Measurements from ENCODE around the gene RABGAP1. TPM values are rescaled to one million over a fixed set of nuclear protein-coding genes. Genes with fewer than 3 reads are reported as not detected.

RABGAP1 gene
- total RNA-seq, 3 donors from 2014 or later, result 49.1 to 93.4 (median 77.7) TPM

- Histone ChIP-seq H3K36me3 (no peaks in the 10 kb centered on the region), H3K4me3 (no peak overlapping the region)
- DNase-seq (ENCODE audit: low spot score in 2 of 2), result no peak
These were observed 146.6 kb downstream of the RABGAP1 start for GRCh38 chr9:123087359-123087888.

GRCh38 chr9:123089040-123089439 is 148.2 kb downstream of the RABGAP1 start:
- Histone ChIP-seq H3K27ac (no peak overlapping the region), H3K27me3 (no peaks in the 10 kb centered on the region), H3K9me3 (no peaks in the 10 kb centered on the region), H3K4me1 (no peaks in the 10 kb centered on the region), H3K4me3 (no peak overlapping the region), H3K36me3 (no peaks in the 10 kb centered on the region)
- TF ChIP-seq POLR2AphosphoS5 (IDR thresholded peaks at IDR 0.05) (no peak), CTCF (IDR thresholded peaks at IDR 0.05) (no peak), POLR2A (IDR thresholded peaks at IDR 0.05) (no peak)
- DNase-seq (ENCODE audit: low spot score in 2 of 2), result no peak
- intact Hi-C loops (cut with DNase I; ENCODE audit: low total_unique reads), result no loop called here

More at GRCh38 chr9:123087359-123087888, 146.6 kb downstream of the RABGAP1 start:
- TF ChIP-seq CTCF (IDR thresholded peaks at IDR 0.05) (no peak), POLR2A (IDR thresholded peaks at IDR 0.05) (no peak), POLR2AphosphoS5 (IDR thresholded peaks at IDR 0.05) (no peak)
- Histone ChIP-seq H3K27ac (no peak overlapping the region), H3K4me1 (no peaks in the 10 kb centered on the region), H3K27me3 (no peaks in the 10 kb centered on the region), H3K9me3 (no peaks in the 10 kb centered on the region)
- intact Hi-C loops (cut with DNase I; ENCODE audit: low total_unique reads), result no loop called here

GRCh38 chr9:123089790-123090189 is 149.0 kb downstream of the RABGAP1 start:
- TF ChIP-seq POLR2A (IDR thresholded peaks at IDR 0.05) (no peak), POLR2AphosphoS5 (IDR thresholded peaks at IDR 0.05) (no peak), CTCF (IDR thresholded peaks at IDR 0.05) (no peak)

GRCh38 chr9:123090198-123090896 is 149.5 kb downstream of the RABGAP1 start:
- Histone ChIP-seq H3K4me1 (no peaks in the 10 kb centered on the region), H3K27ac (no peak overlapping the region), H3K36me3 (no peaks in the 10 kb centered on the region), H3K9me3 (no peaks in the 10 kb centered on the region), H3K27me3 (no peaks in the 10 kb centered on the region), H3K4me3 (no peak overlapping the region)
- DNase-seq (ENCODE audit: low spot score in 2 of 2), result no peak
- TF ChIP-seq CTCF (IDR thresholded peaks at IDR 0.05) (no peak), POLR2A (IDR thresholded peaks at IDR 0.05) (no peak)
- intact Hi-C loops (cut with DNase I; ENCODE audit: low total_unique reads), result no loop called here

More at GRCh38 chr9:123089790-123090189, 149.0 kb downstream of the RABGAP1 start:
- Histone ChIP-seq H3K4me3 (no peak overlapping the region), H3K36me3 (no peaks in the 10 kb centered on the region), H3K9me3 (no peaks in the 10 kb centered on the region), H3K27me3 (no peaks in the 10 kb centered on the region), H3K27ac (no peak overlapping the region), H3K4me1 (no peaks in the 10 kb centered on the region)
- intact Hi-C loops (cut with DNase I; ENCODE audit: low total_unique reads), result no loop called here
- DNase-seq (ENCODE audit: low spot score in 2 of 2), result no peak

GRCh38 chr9:123090956-123091355 is 150.1 kb downstream of the RABGAP1 start:
- intact Hi-C loops (cut with DNase I; ENCODE audit: low total_unique reads), result no loop called here
- Histone ChIP-seq H3K4me1 (no peaks in the 10 kb centered on the region), H3K27me3 (no peaks in the 10 kb centered on the region), H3K27ac (no peak overlapping the region), H3K36me3 (no peaks in the 10 kb centered on the region), H3K4me3 (no peak overlapping the region), H3K9me3 (no peaks in the 10 kb centered on the region)
- no peak for TF ChIP-seq CTCF (IDR thresholded peaks at IDR 0.05)
- TF ChIP-seq POLR2A (IDR thresholded peaks at IDR 0.05), result no peak
- TF ChIP-seq POLR2AphosphoS5 (IDR thresholded peaks at IDR 0.05), result no peak
- DNase-seq (ENCODE audit: low spot score in 2 of 2), result no peak
